ENCODE data around the gene DENR.

The DENR gene

DNA sequence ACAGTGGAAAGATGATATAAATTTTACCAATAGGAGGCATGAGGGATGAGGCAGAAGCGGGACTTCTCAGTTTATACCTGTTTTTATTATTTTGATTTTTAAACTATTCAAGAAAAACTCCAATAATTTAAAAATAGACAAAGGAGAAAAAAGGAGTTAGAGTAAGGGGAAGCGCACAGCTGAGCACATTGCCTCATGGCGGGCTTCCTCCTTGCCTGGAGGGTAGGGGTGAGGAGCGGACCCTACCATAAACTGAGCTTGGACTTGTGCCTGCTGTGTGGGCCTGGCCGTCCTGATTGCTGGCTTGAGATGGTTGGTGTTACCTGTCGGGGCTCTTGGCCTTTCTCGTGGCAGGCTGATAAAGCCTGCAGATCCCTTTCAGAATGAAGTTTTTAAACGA lies 67.5 kb downstream of the DENR start:
- no peak for DNase-seq (ENCODE audit: low read depth in 2 of 2)
